ENCODE measurements around the gene TMEM190. TPM values are rescaled to one million over a fixed set of nuclear protein-coding genes. Genes with fewer than 3 reads are reported as not detected.

Gene TMEM190
- total RNA-seq, 1 experiment from 2014 or later = not detected

GRCh38 chr19:55339889-55340783 lies 36.5 kb upstream of the TMEM190 start (continued):
- TF ChIP-seq, protein P1, sequence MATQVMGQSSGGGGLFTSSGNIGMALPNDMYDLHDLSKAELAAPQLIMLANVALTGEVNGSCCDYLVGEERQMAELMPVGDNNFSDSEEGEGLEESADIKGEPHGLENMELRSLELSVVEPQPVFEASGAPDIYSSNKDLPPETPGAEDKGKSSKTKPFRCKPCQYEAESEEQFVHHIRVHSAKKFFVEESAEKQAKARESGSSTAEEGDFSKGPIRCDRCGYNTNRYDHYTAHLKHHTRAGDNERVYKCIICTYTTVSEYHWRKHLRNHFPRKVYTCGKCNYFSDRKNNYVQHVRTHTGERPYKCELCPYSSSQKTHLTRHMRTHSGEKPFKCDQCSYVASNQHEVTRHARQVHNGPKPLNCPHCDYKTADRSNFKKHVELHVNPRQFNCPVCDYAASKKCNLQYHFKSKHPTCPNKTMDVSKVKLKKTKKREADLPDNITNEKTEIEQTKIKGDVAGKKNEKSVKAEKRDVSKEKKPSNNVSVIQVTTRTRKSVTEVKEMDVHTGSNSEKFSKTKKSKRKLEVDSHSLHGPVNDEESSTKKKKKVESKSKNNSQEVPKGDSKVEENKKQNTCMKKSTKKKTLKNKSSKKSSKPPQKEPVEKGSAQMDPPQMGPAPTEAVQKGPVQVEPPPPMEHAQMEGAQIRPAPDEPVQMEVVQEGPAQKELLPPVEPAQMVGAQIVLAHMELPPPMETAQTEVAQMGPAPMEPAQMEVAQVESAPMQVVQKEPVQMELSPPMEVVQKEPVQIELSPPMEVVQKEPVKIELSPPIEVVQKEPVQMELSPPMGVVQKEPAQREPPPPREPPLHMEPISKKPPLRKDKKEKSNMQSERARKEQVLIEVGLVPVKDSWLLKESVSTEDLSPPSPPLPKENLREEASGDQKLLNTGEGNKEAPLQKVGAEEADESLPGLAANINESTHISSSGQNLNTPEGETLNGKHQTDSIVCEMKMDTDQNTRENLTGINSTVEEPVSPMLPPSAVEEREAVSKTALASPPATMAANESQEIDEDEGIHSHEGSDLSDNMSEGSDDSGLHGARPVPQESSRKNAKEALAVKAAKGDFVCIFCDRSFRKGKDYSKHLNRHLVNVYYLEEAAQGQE (IDR thresholded peaks at IDR 0.05; ENCODE audit: low read depth) = no peak
- TF ChIP-seq EZH2 (IDR thresholded peaks at IDR 0.05) (no peak), ZFX (IDR thresholded peaks at IDR 0.05) (peak; percentile 58; the same call in 1 of the 2 replicates)

- no peak for ATAC-seq
- CTCF ChIA-PET = interaction anchor here (1.0 kb wide), 1 partner anchor 10 kb away, joined by 3 read pairs; no protein-coding TSS in a partner anchor
- Histone ChIP-seq H3K36me3 (ENCODE audit: control insufficient read depth in 1 of 2, insufficient read depth in 2 of 2, low read length in 2 of 2) (peaks cover 4 to 5% of the 10 kb centered on the region in 2 experiments; a peak in 3 of 4 replicates), H3K9me2 (ENCODE audit: insufficient read depth) (no peaks in the 10 kb centered on the region), H3K4me3 (replicated peaks in 1 of 2; ENCODE audit: low read depth in 1 of 2, low read length in 2 of 2) (peak overlapping the region; percentile 74 to 83), H3K79me2 (ENCODE audit: insufficient read depth, low read length) (peaks cover 9% of the 10 kb centered on the region; the same call in 1 of the 2 replicates), H3K27me3 (ENCODE audit: insufficient read depth, low read length) (no peaks in the 10 kb centered on the region), H3K9me3 (ENCODE audit: control insufficient read depth in 1 of 2, insufficient read depth in 1 of 2, low read depth in 1 of 2, low read length in 2 of 2) (no peaks in the 10 kb centered on the region), H3K4me1 (ENCODE audit: control insufficient read depth in 1 of 2, insufficient read depth in 2 of 2, low read length in 2 of 2) (peaks cover 14 to 46% of the 10 kb centered on the region in 2 experiments), H3K9ac (ENCODE audit: low read length) (peak overlapping the region; percentile 85), H2AFZ (ENCODE audit: low read depth, low read length, poor library complexity, severe bottlenecking) (no peak overlapping the region), H4K20me1 (ENCODE audit: insufficient read depth) (no peaks in the 10 kb centered on the region), H3K27ac (ENCODE audit: low read depth, low read length) (peak overlapping the region; percentile 92), H3K4me2 (ENCODE audit: low read length) (peak overlapping the region; percentile 98)
- TF ChIP-seq CTCF (IDR thresholded peaks at IDR 0.05 in 2 of 3, conservative IDR thresholded peaks at IDR 0.05 in 1 of 3; ENCODE audit: borderline replicate concordance in 1 of 3, insufficient read depth in 1 of 3, low read depth in 2 of 3, low read length in 2 of 3) (peak in 1 of 3 experiments; percentile 43; a peak in 2 of 6 replicates), EZH2phosphoT487 (IDR thresholded peaks at IDR 0.05; ENCODE audit: borderline replicate concordance) (no peak)
- no peak for DNase-seq (ENCODE audit: low read depth, low spot score)
- POLR2A ChIA-PET = no interaction called here
- intact Hi-C loops (cut with micrococcal nuclease) = no loop called here
- RAD21 ChIA-PET (ENCODE audit: low non-redundant PET in 1 of 2, low total read pairs in 2 of 2, uncharacterized antibody in 2 of 2, unreplicated experiment in 2 of 2) = no interaction called here
- BruUV-seq (replicated peaks) = no TSS peak
Measured at GRCh38 chr19:55340784-55341147, 35.9 kb upstream of the TMEM190 start.
